PFSK-1 (cell line): ENCODE data around the gene PTPRK.

ENCODE experiments used
- FOXP2 ChIP-seq: optimal IDR thresholded peaks from 2 replicates; pipeline ENCODE3; 2011; ENCODE audit warnings: borderline replicate concordance, control low read depth, inconsistent platforms; ENCODE audit not compliant: insufficient read depth; ENCODE audit errors: extremely low read length, extremely low read depth
- POLR2AphosphoS5 ChIP-seq: IDR thresholded peaks from 2 replicates; pipeline ENCODE4 v1.6.1; 2012; ENCODE audit warnings: low read depth, mild to moderate bottlenecking, control low read depth, low read length, moderate library complexity
- SIN3A ChIP-seq: IDR thresholded peaks from 2 replicates; pipeline ENCODE4 v1.6.1; 2012; ENCODE audit warnings: mild to moderate bottlenecking, low read length, moderate library complexity, borderline replicate concordance; ENCODE audit not compliant: insufficient read depth
- TAF1 ChIP-seq: IDR thresholded peaks from 2 replicates; pipeline ENCODE4 v1.6.1; 2012; ENCODE audit warnings: low read length, control low read depth, borderline replicate concordance; ENCODE audit not compliant: insufficient read depth
- TF ChIP-seq, protein P1 (sequence below), 2 experiments: IDR thresholded peaks; 2 replicates each; pipeline versions ENCODE4 v1.6.1 to v1.8.0; 2011 to 2012; ENCODE audit warnings: low read depth in 2 of 2, low read length in 2 of 2, control low read depth in 1 of 2, inconsistent platforms in 1 of 2, mild to moderate bottlenecking in 1 of 2, moderate library complexity in 1 of 2; ENCODE audit not compliant: insufficient read depth in 1 of 2

PTPRK gene

DNA sequence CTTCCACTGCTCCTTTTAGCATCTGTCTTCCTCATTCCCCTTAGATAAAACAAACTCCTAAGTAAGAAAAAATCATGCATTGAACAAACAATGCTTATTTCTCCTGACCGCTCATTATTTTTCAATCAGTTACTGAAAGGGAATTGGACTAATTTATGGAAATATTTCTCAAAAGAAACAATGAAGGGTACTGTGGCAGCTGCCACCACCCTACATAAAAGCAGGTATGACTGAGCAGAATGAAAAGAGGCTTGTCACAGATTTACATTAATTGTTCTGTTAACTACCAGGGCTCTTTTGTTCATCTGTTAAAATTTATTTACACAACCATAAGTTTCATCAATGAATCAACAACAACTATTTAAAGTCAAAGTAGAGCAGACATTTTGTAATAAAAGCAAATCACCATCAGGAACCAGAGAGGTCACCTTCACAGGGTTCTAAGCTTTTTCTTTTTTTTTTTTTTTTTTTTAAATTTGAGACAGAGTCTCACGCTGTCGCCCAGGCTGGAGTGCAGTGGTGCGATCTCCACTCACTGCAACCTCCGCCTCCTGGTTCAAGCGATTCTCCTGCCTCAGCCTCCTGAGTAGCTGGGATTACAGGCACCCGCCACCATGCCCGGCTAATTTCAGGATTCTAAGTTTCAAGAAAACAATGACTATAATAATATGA lies 204.0 kb downstream of the PTPRK start:
- TF ChIP-seq FOXP2 = no peak
- no peak for TF ChIP-seq TAF1
- no peak for TF ChIP-seq POLR2AphosphoS5

DNA sequence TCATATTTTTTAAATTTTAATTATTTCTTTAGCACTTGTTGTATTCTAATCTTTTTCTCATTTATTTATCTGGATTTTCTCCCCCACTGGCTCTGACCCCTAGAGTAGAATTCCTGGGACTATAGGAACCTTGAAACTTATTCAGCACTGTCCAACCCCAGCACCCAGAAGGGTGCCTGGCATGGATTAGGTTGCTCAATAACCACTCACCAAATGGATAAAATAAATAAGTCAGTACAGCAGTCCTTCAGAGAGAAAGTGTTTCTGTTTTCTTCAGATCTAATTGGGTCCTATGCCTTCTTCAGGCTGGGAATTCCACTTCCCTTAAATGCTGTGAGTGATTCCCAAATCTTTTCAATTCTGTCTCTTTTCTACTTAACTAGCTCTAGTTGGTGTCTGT lies 206.2 kb downstream of the PTPRK start:
- TF ChIP-seq SIN3A (no peak), POLR2AphosphoS5 (no peak), FOXP2 (no peak), TAF1 (no peak)
- TF ChIP-seq, protein P1, sequence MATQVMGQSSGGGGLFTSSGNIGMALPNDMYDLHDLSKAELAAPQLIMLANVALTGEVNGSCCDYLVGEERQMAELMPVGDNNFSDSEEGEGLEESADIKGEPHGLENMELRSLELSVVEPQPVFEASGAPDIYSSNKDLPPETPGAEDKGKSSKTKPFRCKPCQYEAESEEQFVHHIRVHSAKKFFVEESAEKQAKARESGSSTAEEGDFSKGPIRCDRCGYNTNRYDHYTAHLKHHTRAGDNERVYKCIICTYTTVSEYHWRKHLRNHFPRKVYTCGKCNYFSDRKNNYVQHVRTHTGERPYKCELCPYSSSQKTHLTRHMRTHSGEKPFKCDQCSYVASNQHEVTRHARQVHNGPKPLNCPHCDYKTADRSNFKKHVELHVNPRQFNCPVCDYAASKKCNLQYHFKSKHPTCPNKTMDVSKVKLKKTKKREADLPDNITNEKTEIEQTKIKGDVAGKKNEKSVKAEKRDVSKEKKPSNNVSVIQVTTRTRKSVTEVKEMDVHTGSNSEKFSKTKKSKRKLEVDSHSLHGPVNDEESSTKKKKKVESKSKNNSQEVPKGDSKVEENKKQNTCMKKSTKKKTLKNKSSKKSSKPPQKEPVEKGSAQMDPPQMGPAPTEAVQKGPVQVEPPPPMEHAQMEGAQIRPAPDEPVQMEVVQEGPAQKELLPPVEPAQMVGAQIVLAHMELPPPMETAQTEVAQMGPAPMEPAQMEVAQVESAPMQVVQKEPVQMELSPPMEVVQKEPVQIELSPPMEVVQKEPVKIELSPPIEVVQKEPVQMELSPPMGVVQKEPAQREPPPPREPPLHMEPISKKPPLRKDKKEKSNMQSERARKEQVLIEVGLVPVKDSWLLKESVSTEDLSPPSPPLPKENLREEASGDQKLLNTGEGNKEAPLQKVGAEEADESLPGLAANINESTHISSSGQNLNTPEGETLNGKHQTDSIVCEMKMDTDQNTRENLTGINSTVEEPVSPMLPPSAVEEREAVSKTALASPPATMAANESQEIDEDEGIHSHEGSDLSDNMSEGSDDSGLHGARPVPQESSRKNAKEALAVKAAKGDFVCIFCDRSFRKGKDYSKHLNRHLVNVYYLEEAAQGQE (IDR thresholded peaks at IDR 0.05; ENCODE audit: insufficient read depth in 1 of 2, low read depth in 2 of 2, low read length in 2 of 2) = no peak

DNA sequence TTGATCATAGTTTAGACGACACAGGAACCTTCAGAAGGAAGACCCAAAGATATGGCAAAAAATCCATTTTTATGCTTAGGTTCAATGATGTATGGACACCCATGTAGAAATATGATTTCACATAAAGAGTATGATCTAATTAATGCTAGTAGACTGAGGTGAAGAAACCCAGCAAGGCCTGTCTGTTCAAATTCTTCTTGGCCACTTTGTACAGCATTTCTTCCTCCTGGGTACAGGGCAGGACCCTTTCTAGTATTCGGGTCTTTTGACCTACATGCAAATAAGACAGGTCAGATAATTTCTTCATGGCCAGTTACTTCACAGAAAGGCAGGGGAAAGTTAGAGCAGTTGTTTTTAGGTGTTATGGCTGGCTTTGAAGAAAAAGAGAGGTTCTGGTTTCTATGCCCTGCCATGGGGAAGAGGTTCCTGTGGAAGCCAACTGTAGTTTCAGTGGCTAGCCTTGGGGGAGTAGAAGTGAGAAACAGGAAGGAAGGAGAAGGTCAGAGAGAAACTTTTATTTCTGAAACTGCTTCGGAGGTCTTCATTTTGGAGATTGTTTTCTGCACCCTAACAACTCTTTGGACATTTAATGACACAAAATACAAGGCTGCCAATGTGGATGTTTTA lies 208.3 kb downstream of the PTPRK start:
- TF ChIP-seq FOXP2 = no peak
- TF ChIP-seq SIN3A = no peak
- TF ChIP-seq, protein P1 (IDR thresholded peaks at IDR 0.05; ENCODE audit: insufficient read depth in 1 of 2, low read depth in 2 of 2, low read length in 2 of 2) = no peak
- no peak for TF ChIP-seq TAF1
- TF ChIP-seq POLR2AphosphoS5 = no peak

DNA sequence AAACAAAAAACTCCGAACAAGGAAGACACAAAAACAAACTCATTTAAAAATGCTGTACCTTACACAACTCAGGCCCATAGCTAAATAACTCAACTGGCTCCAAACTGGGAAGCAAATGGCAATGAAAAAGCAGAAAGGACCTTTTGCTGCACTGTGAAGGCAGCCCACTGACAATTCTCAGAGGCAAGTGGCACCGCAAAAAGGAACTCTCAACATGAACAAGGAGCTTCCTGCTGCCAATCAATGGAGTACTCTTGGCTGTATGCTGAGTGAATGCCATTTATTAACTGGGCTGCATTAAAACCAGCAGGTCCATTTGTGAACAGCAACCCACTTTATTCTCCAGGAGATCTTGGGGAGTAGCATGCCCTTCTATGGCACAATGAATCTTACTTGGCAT lies 209.9 kb downstream of the PTPRK start:
- no peak for TF ChIP-seq FOXP2
- TF ChIP-seq TAF1 = no peak
- TF ChIP-seq SIN3A = no peak
- TF ChIP-seq, protein P1 (IDR thresholded peaks at IDR 0.05; ENCODE audit: insufficient read depth in 1 of 2, low read depth in 2 of 2, low read length in 2 of 2) = no peak
- no peak for TF ChIP-seq POLR2AphosphoS5

DNA sequence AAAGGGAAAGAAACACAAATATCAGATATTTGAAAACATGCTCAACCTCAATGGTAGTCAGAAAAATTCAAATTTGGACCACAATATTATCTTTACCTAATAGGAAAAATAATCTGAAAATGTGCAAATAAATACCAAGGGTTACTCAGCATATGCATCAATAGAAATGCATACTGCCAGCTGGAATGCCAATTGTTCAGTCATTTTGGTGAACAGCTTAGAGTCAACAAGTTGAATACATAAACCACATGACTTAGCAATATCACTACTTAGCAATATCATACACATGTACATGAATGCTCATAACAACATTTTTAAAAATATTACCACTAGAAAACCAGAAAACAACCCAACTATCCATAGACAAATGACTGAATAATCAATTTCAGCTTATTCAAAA lies 212.7 kb downstream of the PTPRK start:
- TF ChIP-seq, protein P1 (IDR thresholded peaks at IDR 0.05; ENCODE audit: insufficient read depth in 1 of 2, low read depth in 2 of 2, low read length in 2 of 2) = no peak
- TF ChIP-seq TAF1 = no peak
